Epidermal melanocyte (primary cell): ENCODE measurements around the gene XPC.

ENCODE experiments used
- DNase-seq: peaks from one replicate; pipeline ENCODE4 v3.0.0; 2011; ENCODE audit warnings: low spot score; ENCODE audit not compliant: insufficient read length

The XPC gene

GRCh38 chr3:14134291-14134690 lies 44.1 kb downstream of the XPC start:
- DNase-seq, result no peak

GRCh38 chr3:14133876-14134275 lies 44.5 kb downstream of the XPC start:
- DNase-seq, result no peak

- no peak for DNase-seq
Measured at GRCh38 chr3:14133188-14133800, 45.1 kb downstream of the XPC start.

DNA sequence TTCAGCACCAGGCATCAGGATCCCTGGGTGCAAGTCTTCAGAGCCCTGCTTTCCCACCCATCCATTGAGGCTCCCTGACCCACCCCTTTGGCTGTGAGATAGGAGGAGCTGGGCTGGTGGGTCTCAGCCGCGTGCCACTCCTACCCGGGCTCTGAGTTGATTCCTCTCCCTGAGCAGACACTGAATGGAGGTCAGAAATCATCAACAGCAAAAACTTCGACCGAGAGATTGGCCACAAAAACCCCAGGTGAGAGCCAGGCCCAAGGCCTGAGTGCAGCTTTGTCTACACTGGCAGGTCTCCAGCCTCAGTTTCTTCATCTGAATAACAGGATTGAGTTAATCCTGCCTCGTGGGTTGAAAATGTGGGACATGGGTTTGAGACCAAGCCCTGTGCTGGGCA lies 45.7 kb downstream of the XPC start:
- no peak for DNase-seq

GRCh38 chr3:14132120-14132519 lies 46.3 kb downstream of the XPC start:
- DNase-seq, result no peak

- no peak for DNase-seq
Measured at GRCh38 chr3:14131134-14131533, 47.3 kb downstream of the XPC start.

DNA sequence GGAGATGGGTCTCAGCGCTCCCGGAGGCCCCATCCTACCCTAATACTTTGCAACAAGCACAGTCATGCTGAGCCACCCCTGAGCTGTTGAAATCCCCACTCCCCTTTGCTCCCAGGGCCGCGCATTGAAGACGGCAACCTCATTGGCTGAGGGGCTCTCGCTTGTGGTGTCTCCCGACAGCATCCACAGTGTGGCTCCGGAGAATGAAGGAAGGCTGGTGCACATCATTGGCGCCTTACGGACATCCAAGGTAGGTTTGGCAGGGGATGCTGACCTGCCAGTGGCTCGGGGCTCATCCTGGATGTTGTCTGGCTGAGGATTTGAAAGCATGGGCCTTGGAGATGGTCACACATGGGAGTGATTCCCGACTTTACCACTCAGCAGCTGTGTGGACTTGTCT lies 47.7 kb downstream of the XPC start:
- no peak for DNase-seq

GRCh38 chr3:14130230-14130629 lies 48.2 kb downstream of the XPC start:
- DNase-seq, result no peak

- DNase-seq, result no peak
Measured at GRCh38 chr3:14129296-14129695, 49.1 kb downstream of the XPC start.

GRCh38 chr3:14128724-14129123 lies 49.7 kb downstream of the XPC start:
- no peak for DNase-seq

GRCh38 chr3:14127516-14128161 lies 50.8 kb downstream of the XPC start:
- DNase-seq, result no peak

DNA sequence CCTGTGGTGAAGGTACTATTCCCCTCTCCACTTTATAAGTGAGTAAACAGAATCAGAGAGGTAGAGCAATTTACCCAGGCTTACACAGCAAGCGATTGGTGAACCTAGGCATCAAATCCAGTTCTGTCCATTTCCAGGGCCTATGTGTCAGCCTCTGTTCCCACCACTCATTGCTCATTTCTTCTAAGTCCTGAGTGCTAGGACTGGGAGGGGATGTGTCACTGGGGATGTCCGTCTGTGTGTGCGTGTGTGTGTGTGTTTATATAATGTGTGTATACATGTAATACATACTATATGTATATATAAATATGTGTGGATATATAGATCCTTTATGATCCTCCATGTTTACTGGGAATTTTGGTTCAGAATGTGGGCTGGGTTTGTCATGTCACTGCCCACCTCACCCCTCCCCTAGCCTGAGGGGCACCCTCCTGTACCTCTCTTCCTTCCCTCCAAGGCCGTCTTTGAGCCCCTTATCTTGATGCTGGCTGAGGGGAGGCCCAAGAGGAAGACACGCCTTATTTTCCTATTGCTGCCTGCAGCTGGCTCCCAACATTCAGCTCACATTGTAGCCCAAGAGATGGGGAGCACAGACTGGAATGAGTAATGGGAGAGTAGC lies 51.4 kb downstream of the XPC start:
- DNase-seq, result no peak

DNA sequence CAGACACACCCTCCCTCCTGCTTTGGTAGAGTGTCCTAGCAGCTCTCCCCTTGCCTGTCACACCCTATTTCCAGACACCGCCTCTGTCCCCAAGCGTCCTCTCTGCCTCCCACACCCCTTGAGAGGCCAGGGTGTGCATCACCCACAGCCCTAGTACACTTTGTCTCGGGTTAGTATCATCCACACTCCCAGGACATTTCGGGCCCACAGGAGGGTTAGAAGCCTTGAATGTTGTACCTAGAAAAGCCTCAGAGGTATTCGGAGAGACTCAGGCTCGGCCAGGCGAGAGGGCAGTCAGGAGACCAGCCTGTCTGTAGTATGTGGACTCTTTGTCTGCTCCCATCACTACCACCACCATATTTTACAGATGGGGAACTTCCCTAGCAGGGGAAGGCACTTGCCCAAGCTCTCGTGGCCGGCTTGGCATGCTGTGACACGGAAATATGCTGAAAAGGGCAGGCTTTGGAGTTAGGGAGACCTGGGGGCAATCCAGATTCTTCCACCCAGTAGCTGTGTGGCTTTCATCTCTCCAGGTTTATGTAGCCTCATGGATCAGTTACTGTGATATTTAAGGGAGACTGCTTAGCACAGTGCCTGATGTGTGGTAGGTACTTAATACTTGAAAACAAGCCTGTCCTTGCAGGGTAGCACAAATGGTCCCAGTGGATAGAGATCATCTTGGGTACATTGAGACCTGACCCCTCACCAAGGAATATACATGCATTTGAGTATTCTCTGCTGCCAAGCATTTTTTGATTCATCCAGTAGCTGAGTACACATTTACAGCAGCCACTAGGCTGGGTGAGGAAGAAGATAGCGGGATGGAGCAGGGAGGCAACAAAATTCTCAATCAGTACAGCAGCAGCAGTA lies 52.1 kb downstream of the XPC start:
- no peak for DNase-seq

DNA sequence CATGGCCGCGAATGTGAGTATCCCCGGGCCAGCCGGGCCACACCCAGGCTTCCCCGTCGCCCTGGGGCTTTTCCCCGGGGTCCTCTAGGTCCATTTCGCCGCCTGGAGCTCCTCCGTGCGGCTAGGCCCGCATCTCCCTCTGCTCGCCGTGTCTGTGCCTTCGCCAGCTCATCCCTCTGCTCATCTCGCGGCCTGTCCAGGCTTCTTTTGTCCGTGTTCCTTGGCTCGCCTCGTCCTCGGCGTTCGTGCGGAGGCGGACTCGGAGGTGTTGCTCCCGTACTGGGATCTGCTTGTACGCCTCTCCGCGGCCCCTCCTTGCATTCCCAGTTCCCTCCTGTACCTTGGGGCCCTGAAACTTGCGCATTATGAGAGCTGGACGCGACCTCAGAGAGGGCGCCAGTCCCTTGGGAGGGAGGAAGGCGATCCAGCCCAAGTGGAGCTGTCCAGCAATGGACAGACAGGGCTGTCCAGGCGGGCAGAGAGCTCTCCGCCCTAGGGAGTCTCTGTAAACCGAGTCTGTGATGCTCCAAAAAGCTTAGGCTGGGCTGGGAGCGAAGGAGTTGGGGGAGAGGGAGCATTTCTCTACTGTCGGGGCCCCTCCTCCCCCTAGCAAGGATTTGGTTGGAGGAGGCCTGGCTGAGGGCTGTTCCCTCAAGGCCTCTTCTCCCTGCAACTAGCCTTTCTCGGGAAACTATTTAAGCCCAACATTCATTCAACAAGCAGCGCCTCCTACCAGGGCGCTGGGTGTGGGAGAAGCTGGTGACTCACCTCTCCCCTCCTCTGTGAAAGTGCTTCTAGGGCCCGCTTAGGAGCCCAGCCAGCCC lies 53.0 kb downstream of the XPC start:
- DNase-seq, result peak; percentile 57

GRCh38 chr3:14124615-14125192 lies 53.7 kb downstream of the XPC start, which contains the start of the genes CHCHD4 and TMEM43:
Gene CHCHD4 (minus strand): TSS chr3:14124870. CDS start chr3:14124676, 194 bp downstream.
Gene TMEM43 (plus strand): TSS chr3:14125052. CDS start chr3:14125194, 142 bp downstream.
- DNase-seq, result peak; percentile 99

DNA sequence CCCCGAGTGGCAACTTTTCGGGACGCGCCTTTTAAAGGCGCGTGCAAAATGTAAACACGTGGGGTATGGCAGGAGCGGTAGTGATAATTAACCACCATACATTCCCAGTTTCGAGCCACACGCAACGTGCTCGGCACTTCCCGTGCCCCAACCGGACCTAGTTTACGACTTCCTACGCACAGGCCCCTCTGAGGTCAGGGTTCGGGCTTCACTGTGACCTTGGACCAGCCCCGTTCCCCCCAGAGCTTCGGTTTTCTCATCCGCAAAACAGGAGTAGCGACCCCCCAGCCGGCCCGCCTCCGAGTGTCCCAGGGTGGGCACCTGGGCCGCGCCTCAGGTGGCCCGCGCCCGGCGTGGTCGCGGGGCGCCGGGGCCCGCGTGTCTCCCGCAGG lies 54.2 kb downstream of the XPC start:
- DNase-seq, result peak; percentile 41

- no peak for DNase-seq
Measured at GRCh38 chr3:14123308-14124222, 54.8 kb downstream of the XPC start.

- no peak for DNase-seq
Measured at GRCh38 chr3:14122301-14122700, 56.1 kb downstream of the XPC start.

- no peak for DNase-seq
Measured at GRCh38 chr3:14121859-14122258, 56.5 kb downstream of the XPC start.
